Ovary (tissue), 9 donors: ENCODE measurements around the gene BMPER. TPM values are rescaled to one million over a fixed set of nuclear protein-coding genes. Genes with fewer than 3 reads are reported as not detected.

ENCODE experiments used
- DNase-seq, 5 donors: peaks; one replicate each; pipeline ENCODE4 v3.0.0-alpha.2; 2019 to 2020
- H3K27ac ChIP-seq, 2 donors: fragments of 200-600 bp; one replicate each; pipeline versions ENCODE4 v1.5.1 to v1.8.0; 2019 to 2022
- H3K27me3 ChIP-seq: fragments of 200-600 bp; one replicate; pipeline ENCODE4 v1.8.0; 2022
- H3K36me3 ChIP-seq: fragments of 200-600 bp; sonication (generic); one replicate; pipeline ENCODE4 v1.5.1; 2019
- H3K4me1 ChIP-seq: one replicate; pipeline ENCODE4 v1.8.1; 2013; ENCODE audit warnings: mild to moderate bottlenecking, moderate library complexity; ENCODE audit not compliant: insufficient read depth
- H3K4me3 ChIP-seq: fragments of 200-600 bp; sonication (generic); one replicate; pipeline ENCODE4 v1.5.1; 2017
- H3K9me3 ChIP-seq, 2 donors: fragments of 200-600 bp in 1 of 2; sonication (generic) in 1 of 2; one replicate each; pipeline versions ENCODE4 v1.5.1 to v1.8.1; 2013 to 2019; ENCODE audit warnings: mild to moderate bottlenecking in 1 of 2, moderate library complexity in 1 of 2
- EP300 ChIP-seq: sonication (generic); formaldehyde crosslinking; IDR thresholded peaks from one replicate; pipeline ENCODE4 v1.6.1; 2017; ENCODE audit warnings: antibody characterized with exemption
- POLR2A ChIP-seq: fragments of 450-650 bp; IDR thresholded peaks from one replicate; pipeline ENCODE4 v1.6.1; 2017; ENCODE audit warnings: antibody characterized with exemption, mild to moderate bottlenecking, moderate library complexity
- WGBS, 3 donors: extraction: QIAGEN DNeasy Blood & Tissue Kit in 1 of 3; methylation state at CpG; one replicate each; pipeline versions ENCODE4 v1.1.5 to v1.1.7; 2013 to 2017; 5-methylcytosine and 5-hydroxymethylcytosine counted together
- intact Hi-C, 4 donors: fragments of 100-400 bp; cut with DNase I; formaldehyde crosslinking; loops; one replicate each; pipeline versions ENCODE4 v1.11.0 to v1.15.1; 2022 to 2023
- polyA plus RNA-seq, 2 donors: library from polyadenylated mRNA; stranded (reverse); fragments of 200-250 nt in 1 of 2; fragments of 350-450 nt in 1 of 2; fragmentation: Illumina TruSeq in 1 of 2; extraction: RNeasy Lipid Tissue Mini Kit (QIAGEN cat#74804) in 1 of 2; gene quantifications; one replicate each; pipeline ENCODE4 v1.2.3, GENCODE V29; 2013 to 2014
- total RNA-seq, 7 donors: library from RNA; depleted of rRNA in 2 of 7; stranded (reverse); fragments of >200 nt in 2 of 7; fragmentation: NEBNext Ultra II Directional in 3 of 7; extraction: Animal tissue kit (Norgen Biotek cat#: 25700) in 3 of 7; gene quantifications; one replicate each; pipeline versions ENCODE4 v1.1.0 to v1.2.4, GENCODE V29; 2016 to 2023
- TF ChIP-seq, protein P1 (sequence below), 3 donors: fragments of 450-650 bp in 2 of 3; fragments of 200-600 bp in 1 of 3; IDR thresholded peaks; one replicate each; pipeline versions ENCODE4 v1.5.1 to v1.8.0; 2016 to 2022; ENCODE audit warnings: antibody characterized with exemption in 3 of 3, mild to moderate bottlenecking in 1 of 3
- donor health status: DM: no; HTN: no; CAD: no; lungs with moderate emphysema.
- donor health status: DM: no; HTN: no; CAD: no.
- donor health status: Bipolar disorder and iron deficiency.
- donor health status: DM: yes; HTN: yes; CAD: no.
- donor health status: DM: no; HTN: no; CAD: no.
- donor health status: DM: yes; HTN: yes; CAD: no.

BMPER gene
- total and polyA plus RNA-seq, 9 donors, result 2.9 to 15.3 (median 5.4) TPM

DNA sequence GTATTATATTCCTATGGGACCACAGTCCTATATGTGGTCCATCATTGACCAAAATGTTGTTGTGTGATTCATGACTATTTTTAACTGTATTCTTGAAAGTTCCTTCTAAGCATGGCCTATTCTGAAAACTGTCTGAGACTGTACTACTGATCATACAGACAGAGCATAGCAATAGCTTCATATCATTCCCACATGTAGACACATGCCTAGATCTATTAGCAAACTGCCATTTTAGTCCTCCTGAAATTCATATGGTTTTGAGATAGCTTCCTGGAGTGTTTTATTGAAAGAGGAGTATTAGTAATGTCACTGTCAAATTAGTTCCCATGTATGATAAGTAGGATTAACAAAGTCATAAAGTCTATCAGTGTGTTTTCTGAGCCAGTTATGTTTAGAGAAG lies 157.5 kb downstream of the BMPER start:
- no peak for DNase-seq
- no peak overlapping the region for H3K4me3 ChIP-seq
- no peak overlapping the region for H3K27ac ChIP-seq
- no peaks in the 10 kb centered on the region for H3K36me3 ChIP-seq
- intact Hi-C loops, result no loop called here
- H3K4me1 ChIP-seq, result peaks cover 10% of the 10 kb centered on the region
- H3K9me3 ChIP-seq, result no peaks in the 10 kb centered on the region
- TF ChIP-seq, protein P1, sequence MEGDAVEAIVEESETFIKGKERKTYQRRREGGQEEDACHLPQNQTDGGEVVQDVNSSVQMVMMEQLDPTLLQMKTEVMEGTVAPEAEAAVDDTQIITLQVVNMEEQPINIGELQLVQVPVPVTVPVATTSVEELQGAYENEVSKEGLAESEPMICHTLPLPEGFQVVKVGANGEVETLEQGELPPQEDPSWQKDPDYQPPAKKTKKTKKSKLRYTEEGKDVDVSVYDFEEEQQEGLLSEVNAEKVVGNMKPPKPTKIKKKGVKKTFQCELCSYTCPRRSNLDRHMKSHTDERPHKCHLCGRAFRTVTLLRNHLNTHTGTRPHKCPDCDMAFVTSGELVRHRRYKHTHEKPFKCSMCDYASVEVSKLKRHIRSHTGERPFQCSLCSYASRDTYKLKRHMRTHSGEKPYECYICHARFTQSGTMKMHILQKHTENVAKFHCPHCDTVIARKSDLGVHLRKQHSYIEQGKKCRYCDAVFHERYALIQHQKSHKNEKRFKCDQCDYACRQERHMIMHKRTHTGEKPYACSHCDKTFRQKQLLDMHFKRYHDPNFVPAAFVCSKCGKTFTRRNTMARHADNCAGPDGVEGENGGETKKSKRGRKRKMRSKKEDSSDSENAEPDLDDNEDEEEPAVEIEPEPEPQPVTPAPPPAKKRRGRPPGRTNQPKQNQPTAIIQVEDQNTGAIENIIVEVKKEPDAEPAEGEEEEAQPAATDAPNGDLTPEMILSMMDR (IDR thresholded peaks at IDR 0.05), result no peak
- TF ChIP-seq POLR2A, result no peak
- TF ChIP-seq EP300, result no peak
- H3K27me3 ChIP-seq, result no peaks in the 10 kb centered on the region

DNA sequence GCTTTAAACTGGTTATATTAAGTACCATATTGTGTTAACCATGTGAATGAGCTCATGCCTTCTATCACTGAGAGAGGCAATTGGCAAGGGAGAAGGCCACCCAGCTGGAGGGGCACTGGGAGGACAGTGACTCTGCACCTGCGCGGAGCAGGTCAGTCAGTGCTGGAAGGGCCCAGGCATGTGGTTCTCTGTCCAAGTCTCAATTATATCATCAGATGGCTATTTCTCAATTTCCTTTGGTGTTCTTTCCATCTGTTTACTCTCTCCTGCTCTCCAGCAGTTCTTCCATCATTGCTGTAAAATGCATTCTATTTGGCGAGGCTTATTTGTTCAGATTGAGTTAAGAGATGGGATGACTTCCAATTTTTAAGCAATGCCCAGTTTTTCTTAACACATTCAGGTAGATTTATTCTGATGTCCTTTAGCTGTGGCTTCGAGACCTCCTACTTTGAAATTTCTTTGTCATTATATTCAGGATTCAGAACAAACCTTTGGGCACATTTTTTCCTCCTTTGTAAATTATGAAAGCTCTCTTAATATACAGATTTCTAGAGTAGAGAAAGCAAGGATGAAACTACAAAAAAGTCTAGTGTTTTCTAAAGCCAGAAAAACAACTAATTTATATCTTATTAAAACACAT lies 159.3 kb downstream of the BMPER start:
- WGBS, 3 donors, result 89 to 96% (median 91%) methylated on average over 4 of the region's 4 CpGs
- peaks cover 2% of the 10 kb centered on the region for H3K4me1 ChIP-seq
- no peaks in the 10 kb centered on the region for H3K9me3 ChIP-seq
- H3K4me3 ChIP-seq, result no peak overlapping the region
- no peaks in the 10 kb centered on the region for H3K36me3 ChIP-seq
- TF ChIP-seq, protein P1 (IDR thresholded peaks at IDR 0.05), result no peak
- TF ChIP-seq POLR2A (no peak), EP300 (no peak)
- intact Hi-C loops, result no loop called here
- no peak overlapping the region for H3K27ac ChIP-seq
- H3K27me3 ChIP-seq, result no peaks in the 10 kb centered on the region
- DNase-seq, result no peak

DNA sequence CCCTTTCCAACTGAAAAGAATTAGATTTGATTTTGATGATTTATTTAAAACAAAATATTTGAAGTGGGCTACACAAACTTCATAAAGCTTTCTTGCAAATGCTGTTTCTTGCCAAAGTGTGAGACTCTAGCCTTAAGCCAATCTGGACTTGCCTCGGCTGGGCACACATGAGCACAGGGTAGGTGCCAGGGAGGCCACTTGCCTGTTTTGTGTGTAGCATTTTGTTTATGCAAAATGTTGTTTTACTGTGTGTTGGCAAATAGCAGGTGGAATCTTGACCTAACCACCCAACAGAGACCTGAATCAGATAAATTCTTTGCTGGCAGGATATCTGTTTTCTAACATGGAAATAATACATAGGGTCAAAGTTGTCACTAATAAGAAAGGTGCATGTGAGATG lies 161.1 kb downstream of the BMPER start:
- DNase-seq, result no peak
- no peak for TF ChIP-seq POLR2A
- no peak for TF ChIP-seq EP300
- TF ChIP-seq, protein P1 (IDR thresholded peaks at IDR 0.05), result no peak
- no peaks in the 10 kb centered on the region for H3K27me3 ChIP-seq
- intact Hi-C loops, result no loop called here
- H3K9me3 ChIP-seq, result no peaks in the 10 kb centered on the region
- H3K4me1 ChIP-seq, result peaks cover 2% of the 10 kb centered on the region
- H3K4me3 ChIP-seq, result no peak overlapping the region
- no peak overlapping the region for H3K27ac ChIP-seq
- WGBS, 3 donors, result 58 to 75% (median 67%) methylated on average over 1 of the region's 1 CpG
- no peaks in the 10 kb centered on the region for H3K36me3 ChIP-seq

DNA sequence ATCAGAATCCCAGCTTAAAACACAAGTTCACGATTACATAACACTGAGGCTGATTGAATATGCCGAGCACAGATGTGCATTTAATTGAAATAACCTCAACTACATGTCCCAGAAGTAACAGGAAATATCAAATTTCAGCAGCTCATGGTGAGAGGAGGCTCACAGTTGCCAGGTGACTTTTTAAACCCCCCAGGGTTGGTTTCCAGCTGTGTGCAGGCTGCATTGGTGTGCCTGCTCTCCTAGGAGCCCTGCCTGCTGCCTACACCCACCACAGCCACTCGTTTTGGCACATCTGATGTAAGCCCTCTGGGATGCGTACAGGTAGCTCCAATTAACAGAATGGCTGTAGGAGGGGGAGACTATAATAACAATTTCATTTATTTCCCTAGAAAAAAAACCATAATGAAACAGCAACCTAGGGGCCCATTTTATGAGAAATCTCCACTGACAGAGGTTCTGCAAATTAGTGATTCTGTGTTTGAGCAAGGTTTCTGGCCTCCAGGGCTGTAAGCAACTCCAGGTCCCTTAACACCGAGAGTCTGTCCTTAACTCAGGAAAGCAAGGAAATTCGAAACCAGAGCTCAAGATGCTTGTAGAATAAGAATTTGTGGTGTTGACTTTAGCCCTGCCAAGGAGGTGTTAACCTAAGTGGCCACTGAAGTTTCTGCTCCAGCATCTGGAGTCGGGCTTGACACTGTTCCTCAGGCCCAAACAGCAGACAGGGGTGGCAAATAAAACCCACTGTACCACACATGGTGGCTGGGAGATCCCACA lies 161.9 kb downstream of the BMPER start:
- Histone ChIP-seq H3K27ac (no peak overlapping the region), H3K4me1 (peaks cover 5% of the 10 kb centered on the region), H3K27me3 (no peaks in the 10 kb centered on the region), H3K9me3 (no peaks in the 10 kb centered on the region), H3K36me3 (no peaks in the 10 kb centered on the region), H3K4me3 (no peak overlapping the region)
- intact Hi-C loops, result no loop called here
- 52 to 75% (median 70%) methylated on average over 7 of the region's 7 CpGs for WGBS, 3 donors
- DNase-seq, result no peak
- TF ChIP-seq, protein P1 (IDR thresholded peaks at IDR 0.05), result no peak
- TF ChIP-seq POLR2A (no peak), EP300 (no peak)
